HG03575 (cell line): ENCODE measurements around the gene GJC1.
"Not testable (repeated sequence)": the region's sequence is repeated elsewhere in the genome, so short reads cannot be mapped to it uniquely, and the experiment has no call there.

Source experiments
- ATAC-seq: cut with Tn5 transposase; IDR thresholded peaks from one replicate; pipeline ENCODE4 v1.9.1; 2021; ENCODE audit not compliant: unreplicated experiment, insufficient number of reproducible peaks, low FRiP score; ENCODE audit errors: extremely low read depth

GJC1 gene

DNA sequence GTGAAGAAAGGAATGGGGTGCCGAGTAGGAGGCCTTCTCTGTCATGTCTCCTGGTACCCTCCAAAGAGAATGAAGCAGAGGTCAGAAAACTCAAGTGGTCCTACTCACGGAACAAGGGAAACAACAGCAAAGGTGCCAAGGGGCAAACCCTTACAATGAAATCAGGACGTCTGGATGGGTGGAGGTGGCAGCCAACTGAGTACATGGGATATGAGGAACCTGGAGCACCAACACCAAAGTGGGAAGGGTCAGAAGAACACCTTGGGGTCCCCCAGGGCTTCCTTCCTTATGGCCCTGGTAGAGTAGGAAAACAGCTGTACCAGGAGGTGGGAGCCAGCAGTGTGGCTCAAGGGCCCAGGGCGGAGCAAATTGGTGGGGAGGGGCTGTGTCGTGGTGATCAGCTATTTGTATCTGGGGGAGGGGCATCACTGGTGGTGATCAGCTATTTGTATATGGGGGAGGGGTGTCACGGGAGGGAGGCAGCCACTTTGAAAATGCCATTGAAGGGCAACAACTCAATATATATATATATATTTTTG lies 18.2 kb upstream of the GJC1 start:
- ATAC-seq: no peak

DNA sequence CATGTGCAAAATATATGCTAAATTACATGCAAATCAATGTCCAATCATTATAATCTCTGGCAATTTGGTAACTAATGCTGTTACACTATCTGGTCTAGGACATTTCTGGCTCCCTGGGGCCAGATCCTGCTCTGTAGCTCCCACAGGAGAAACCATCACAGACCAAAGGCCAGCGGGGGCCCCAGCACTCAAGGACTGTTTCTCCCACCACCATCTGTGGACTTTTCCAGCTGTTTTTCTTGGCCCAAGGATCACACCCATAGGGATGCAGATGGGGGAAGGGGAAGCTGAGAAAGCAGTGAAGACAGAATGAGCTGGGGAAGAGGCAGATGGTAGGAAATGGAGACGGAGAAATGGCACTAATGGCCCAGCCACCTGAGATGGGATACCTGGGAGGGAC lies 17.5 kb upstream of the GJC1 start, which contains the start of gene HIGD1B:
TSS of gene HIGD1B (plus strand) at position 298 of the 400 bp plus-strand sequence. CDS start 270 bp downstream, outside the sequence.
- no peak for ATAC-seq

DNA sequence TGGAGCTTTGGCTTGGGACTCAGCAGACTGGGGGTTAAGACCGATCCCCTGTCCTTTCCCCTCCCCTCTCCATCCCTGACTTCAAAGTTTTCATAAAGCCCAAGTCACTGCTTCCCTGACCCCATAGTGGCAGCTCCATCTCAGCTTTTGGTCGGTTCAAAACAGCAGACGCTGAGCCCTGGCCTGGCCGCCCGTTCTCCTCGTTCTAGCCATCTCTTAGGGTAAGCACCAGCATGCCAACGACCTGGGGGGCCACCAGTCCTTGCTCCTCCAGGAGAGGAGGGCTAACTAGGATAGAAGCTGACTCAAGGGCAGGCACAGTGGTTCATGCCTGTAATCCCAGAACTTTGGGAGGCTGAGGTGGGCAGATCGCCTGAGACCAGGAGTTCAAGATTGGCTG lies 16.1 kb upstream of the GJC1 start:
- ATAC-seq: no peak

DNA sequence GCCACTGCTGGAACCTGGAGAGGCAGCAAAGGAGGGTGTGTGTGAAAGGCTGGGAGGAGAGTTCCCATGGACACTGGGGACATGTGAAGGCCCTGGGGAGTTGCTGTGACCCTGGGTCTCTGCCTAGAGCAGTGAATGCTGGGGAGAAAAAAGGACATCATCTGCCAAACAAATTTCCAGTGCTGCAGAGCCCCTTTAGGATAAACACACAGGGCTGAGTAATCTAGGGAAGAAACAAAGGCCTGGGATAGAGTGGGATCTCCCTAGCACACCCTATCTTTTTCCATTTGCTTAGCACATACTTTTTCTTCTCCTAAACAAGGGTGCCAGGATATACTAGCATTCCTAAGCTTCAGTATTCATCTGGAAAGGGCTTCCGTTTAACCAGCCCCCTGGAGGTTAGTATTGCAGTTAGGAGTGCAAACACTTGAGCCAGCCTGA lies 14.3 kb upstream of the GJC1 start:
- no peak for ATAC-seq

- no peak for ATAC-seq
Observed at GRCh38 chr17:44842748-44843147, 12.7 kb upstream of the GJC1 start.

- ATAC-seq: no peak
Observed at GRCh38 chr17:44840936-44841335, 10.8 kb upstream of the GJC1 start.

GRCh38 chr17:44840274-44840673 lies 10.2 kb upstream of the GJC1 start:
- ATAC-seq: no peak

DNA sequence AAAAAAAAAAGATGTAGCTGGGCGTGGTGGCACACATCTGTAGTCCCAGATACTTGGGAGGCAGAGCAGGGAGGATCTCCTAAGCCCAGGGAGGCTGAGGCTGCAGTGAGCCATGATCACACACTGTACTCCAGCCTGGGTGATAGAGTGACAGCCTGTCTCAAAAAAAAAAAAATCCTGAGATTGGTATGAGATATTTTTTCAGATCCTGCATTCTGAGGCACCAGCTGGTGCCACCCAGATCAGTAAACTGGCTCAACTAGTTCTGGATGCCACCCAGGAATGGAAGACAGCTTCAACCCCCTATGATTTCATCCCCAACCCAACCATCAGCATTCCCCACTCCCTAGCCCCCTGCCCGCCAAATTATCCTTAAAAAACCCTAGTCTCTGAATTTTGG lies 7.1 kb upstream of the GJC1 start:
- no peak for ATAC-seq

DNA sequence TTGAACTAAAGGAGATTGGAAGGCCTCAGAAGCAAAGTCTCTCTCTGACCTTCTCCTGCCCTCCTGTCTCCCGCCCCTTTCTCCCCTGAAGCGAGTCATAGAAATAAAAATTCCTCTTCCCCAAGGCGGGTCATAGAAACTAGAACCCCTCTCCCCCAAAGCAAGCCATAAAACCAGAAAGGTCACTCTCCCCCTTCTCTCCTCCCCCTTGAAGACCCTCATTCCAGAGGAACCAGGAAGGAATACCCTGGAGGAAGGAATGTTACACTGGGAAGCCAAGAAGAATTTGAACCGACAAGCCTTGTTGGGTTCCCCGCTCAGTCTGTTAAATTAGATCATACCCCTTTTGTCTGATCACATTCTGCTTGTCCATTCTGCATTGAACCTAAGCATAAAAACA lies 2.7 kb upstream of the GJC1 start:
- ATAC-seq: no peak

DNA sequence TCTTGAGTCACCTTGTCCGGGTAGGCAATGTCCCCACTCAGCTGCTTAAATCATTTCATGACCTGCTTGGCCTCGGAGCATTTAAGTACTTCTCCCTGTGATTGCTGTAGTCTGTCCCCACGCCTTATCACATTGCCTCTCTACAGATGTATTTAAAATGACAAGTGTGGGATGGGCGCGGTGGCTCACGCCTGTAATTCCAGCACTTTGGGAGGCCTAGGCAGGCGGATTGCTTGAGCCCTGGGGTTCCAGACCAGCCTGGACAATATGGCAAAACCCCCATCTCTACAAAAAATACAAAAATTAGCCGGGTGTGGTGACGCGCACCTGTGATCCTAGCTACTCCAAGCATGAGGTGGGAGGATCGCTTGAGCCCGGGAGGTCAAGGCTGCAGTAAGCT lies 1.3 kb upstream of the GJC1 start:
- no peak for ATAC-seq

DNA sequence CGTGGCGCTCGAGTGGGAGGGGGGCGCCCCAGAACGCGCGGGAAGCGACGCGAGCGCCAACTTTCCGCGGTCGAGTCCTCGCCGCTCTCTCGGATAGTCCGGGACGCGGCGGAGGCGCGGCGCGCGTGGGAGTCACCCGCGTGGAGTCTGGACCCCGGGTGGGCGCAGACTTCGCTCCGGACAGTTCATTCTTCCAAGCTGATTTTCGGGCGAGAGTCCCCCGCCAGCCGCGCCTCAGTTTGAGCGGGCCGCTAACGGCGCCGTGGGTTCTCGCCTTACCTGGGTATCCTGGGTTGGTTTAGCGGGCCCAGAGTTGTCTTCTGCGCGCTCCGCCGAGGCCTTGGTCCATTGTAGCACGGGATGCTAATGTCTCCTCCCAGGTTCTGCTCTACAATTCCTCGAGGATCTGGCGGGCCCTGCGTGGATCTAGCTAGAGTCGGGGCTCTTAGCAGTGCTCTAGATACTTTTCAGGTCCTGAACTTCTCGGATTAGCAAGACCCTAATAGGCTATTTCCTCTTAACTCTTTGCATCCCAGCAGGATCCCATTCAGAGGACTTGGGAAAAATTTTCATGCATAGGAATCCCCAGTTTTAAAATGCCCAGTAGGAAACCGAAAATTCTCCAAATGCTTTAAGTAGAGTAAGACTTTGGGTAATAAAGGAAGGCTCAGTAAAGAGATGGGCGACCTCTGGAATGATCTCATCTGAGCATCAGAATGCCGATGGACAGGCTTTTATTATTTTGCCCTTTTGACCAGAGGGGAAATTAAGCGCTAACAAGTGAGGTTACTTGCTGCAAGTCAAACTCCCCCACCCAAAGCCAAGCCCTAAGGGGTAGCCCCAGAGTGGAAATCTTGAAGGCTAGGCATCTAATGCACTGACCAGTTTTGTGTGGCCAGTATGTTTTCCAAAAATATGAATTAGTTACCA lies 537 bp upstream of the GJC1 start:
- ATAC-seq: no peak

DNA sequence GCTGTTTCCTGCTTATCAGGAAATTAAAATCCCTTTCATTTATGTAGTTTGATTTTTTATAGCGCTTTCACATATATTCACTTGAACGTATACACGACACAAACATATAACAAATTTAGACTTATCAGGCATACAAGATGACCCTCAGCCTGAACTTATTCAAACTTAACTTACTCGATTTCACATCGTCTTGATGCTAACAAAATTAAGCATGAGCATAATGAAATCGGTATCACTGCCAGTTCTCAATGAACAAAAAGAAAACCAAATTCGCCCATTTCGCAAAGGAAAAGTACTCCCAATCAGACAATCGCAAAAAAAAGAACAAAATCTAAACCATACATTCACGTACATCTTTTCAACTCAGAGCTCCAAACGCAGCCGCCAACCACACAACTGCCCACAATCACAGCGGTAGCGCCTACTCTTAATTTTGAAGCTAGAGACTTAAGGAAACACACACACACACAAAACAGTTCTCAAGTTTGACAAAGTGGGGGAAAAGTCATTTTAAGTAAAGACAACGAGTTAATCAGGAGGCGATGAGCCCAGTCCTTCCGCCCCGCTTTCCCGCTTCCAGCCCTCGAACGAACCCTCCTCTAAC lies 1.1 kb downstream of the GJC1 start:
- no peak for ATAC-seq

DNA sequence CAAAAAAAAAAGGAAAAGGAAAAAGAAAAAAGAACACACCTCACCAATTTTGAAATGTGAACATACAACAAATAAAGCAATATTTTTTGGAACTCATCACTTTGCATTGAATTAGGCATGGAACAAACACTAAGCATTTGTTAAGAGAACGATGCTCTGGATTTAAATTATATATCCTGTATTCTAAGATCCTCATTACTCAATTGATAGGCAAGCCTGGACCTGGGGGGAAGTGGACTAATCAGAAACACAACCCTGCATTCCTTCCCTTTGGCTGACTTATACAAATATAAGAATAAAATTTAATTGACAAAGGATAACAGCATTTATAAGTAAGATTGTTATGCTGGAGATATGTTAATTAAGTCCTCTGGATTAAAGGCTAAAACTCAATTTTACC lies 2.2 kb downstream of the GJC1 start:
- no peak for ATAC-seq

DNA sequence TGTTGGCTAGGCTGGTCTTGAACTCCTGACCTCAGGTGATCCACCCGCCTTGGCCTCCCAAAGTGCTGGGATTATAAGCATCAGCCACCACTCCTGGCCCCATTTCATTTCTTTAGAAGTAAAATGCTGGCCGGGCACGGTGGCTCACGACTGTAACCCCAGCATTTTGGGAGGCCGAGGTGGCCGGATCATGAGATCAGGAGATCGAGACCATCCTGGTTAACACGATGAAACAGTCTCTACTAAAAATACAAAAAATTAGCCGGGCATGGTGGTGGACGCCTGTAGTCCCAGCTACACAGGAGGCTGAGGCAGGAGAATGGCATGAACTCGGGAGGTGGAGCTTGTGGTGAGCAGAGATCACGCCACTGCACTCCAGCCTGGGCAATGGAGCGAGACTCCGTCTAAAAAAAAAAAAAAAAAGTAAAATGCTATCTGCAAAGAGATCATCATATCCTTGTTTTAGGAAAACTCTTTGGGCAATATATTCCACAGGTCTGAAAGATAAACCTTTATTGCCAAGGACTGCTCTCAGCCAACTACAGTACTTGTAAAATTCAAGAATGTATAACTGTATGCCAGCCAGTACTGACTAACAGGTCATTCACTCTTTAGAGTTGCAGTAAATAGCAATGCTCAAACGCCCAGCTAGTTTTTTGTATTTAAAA lies 3.8 kb downstream of the GJC1 start:
- ATAC-seq: no peak

GRCh38 chr17:44825236-44825635 lies 4.9 kb downstream of the GJC1 start:
- ATAC-seq: not testable (repeated sequence)

DNA sequence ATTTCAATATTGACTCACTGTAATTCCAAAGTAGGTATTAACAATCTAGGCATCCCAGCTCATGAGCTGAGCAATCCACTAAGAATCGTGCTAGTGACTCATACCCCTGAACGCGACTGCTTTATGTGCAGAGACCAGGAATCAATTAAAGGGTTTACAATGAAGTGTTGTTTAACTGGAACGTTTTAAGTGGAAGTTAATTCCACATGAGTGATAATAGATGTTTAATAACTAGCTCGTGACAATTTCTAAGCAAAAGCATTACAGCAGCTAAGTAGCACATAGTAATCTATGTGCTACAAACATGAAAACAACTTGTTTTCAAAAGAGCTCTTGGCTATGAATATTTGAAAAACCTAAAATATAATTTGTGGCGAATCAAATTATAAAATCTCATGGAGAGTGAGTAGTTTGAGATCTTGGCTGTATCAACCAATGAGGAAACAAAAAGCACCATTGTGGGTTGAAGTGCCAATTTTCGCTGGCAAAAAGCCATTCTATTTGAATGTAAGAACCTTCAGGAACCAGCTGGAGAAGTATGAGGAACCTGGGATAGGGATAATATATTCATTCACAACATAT lies 9.4 kb downstream of the GJC1 start:
- ATAC-seq: no peak

- not testable (repeated sequence) for ATAC-seq
Observed at GRCh38 chr17:44818508-44818907, 11.6 kb downstream of the GJC1 start.

DNA sequence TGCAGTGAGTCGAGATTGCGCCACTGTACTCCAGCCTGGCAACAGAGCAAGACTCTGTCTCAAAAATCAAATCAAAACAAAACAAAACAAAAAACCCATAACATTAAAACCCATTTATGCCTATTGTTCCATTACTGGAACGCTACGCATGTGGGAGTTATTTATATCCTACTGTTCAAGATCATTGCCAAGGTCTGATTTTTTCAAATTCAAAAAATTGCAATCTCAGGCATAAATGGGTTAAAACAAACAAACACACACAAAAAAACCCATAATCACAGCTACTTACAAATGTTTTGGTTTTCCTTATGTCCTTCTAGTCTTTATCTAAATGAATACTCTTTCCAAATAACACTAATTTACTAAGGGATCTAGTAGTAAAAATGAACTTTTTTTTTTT lies 17.8 kb downstream of the GJC1 start:
- ATAC-seq: no peak

DNA sequence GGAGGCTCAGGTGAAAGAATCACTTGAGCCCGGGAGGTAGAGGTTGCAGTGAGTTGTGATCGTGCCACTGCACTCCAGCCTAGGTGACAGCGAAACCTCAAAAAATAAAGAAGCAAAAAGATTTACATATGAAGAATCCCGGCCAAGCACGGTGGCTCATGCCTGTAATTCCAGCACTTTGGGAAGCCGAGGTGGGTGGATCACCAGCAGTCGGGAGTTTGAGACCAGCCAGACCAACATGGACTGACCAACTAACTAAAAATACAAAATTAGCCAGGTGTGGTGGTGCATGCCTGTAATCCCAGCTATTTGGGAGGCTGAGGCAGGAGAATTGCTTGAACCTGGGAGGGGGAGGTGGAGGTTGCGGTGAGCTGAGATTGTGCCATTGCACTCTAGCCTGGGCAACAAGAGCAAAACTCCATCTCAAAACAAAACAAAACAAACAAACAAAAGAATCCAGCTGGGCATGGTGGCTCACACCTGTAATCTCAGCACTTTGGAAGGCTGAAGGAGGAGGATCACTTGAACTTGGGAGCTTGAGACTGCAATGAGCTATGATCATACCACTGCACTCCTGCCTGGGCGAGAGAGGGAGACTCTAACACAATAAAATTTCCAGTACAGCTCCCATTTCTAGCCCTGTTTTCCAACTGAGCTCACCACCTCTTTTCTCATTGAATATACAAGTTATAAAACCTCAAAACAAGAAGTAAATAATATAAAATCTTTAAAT lies 21.3 kb downstream of the GJC1 start:
- ATAC-seq: not testable (repeated sequence)
